ENCODE measurements around the gene HTR6. TPM values are rescaled to one million over a fixed set of nuclear protein-coding genes. Genes with fewer than 3 reads are reported as not detected.
A peak's percentile ranks its signal among the peaks of the same experiment; 100 is the strongest.

The HTR6 gene
- total and polyA plus RNA-seq, 5 donors = not detected

- ATAC-seq (no peak), DNase-seq (no peak)
- Histone ChIP-seq H3K27me3 (ENCODE audit: control insufficient read depth, insufficient read depth) (no peaks in the 10 kb centered on the region), H3K4me3 (ENCODE audit: low read length) (no peak overlapping the region), H3K9me3 (ENCODE audit: control insufficient read depth, low read length) (no peaks in the 10 kb centered on the region), H3K4me1 (ENCODE audit: control insufficient read depth, insufficient read depth, low read length) (peaks cover 6% of the 10 kb centered on the region), H3K27ac (ENCODE audit: low read length) (no peak overlapping the region)
- intact Hi-C loops (cut with DNase I) = no loop called here
- 94% methylated on average over 1 of the region's 1 CpG for WGBS
Observed at GRCh38 chr1:19687414-19687813, 22.7 kb downstream of the HTR6 start.

GRCh38 chr1:19688041-19688842 lies 23.6 kb downstream of the HTR6 start:
- peaks cover 6% of the 10 kb centered on the region for H3K4me1 ChIP-seq (ENCODE audit: control insufficient read depth, insufficient read depth, low read length)
- DNase-seq (peak in 2 of 3 donors; percentile 25 to 40), ATAC-seq (peak; percentile 59 to 62)
- WGBS = 70% methylated on average over 19 of the region's 19 CpGs
- peak overlapping the region; percentile 14 for H3K27ac ChIP-seq (ENCODE audit: low read length)
- H3K4me3 ChIP-seq (ENCODE audit: low read length) = no peak overlapping the region
- H3K9me3 ChIP-seq (ENCODE audit: control insufficient read depth, low read length) = no peaks in the 10 kb centered on the region
- H3K27me3 ChIP-seq (ENCODE audit: control insufficient read depth, insufficient read depth) = no peaks in the 10 kb centered on the region
- intact Hi-C loops (cut with DNase I) = no loop called here

- Histone ChIP-seq H3K27ac (ENCODE audit: low read length) (no peak overlapping the region), H3K27me3 (ENCODE audit: control insufficient read depth, insufficient read depth) (no peaks in the 10 kb centered on the region), H3K4me1 (ENCODE audit: control insufficient read depth, insufficient read depth, low read length) (peaks cover 6% of the 10 kb centered on the region), H3K4me3 (ENCODE audit: low read length) (no peak overlapping the region), H3K9me3 (ENCODE audit: control insufficient read depth, low read length) (no peaks in the 10 kb centered on the region)
- intact Hi-C loops (cut with DNase I) = no loop called here
- DNase-seq (no peak), ATAC-seq (no peak)
- WGBS = 53% methylated on average over 5 of the region's 5 CpGs
Observed at GRCh38 chr1:19689085-19689757, 24.5 kb downstream of the HTR6 start.

- Histone ChIP-seq H3K27me3 (ENCODE audit: control insufficient read depth, insufficient read depth) (no peaks in the 10 kb centered on the region), H3K9me3 (ENCODE audit: control insufficient read depth, low read length) (no peaks in the 10 kb centered on the region), H3K27ac (ENCODE audit: low read length) (no peak overlapping the region), H3K4me3 (ENCODE audit: low read length) (no peak overlapping the region), H3K4me1 (ENCODE audit: control insufficient read depth, insufficient read depth, low read length) (peaks cover 6% of the 10 kb centered on the region)
- 93% methylated on average over 3 of the region's 3 CpGs for WGBS
- intact Hi-C loops (cut with DNase I) = no loop called here
- ATAC-seq (no peak), DNase-seq (no peak)
Observed at GRCh38 chr1:19689856-19690255, 25.2 kb downstream of the HTR6 start.

GRCh38 chr1:19690342-19690741 lies 25.7 kb downstream of the HTR6 start:
- 87% methylated on average over 7 of the region's 7 CpGs for WGBS
- Histone ChIP-seq H3K9me3 (ENCODE audit: control insufficient read depth, low read length) (no peaks in the 10 kb centered on the region), H3K27ac (ENCODE audit: low read length) (no peak overlapping the region), H3K27me3 (ENCODE audit: control insufficient read depth, insufficient read depth) (no peaks in the 10 kb centered on the region), H3K4me1 (ENCODE audit: control insufficient read depth, insufficient read depth, low read length) (peaks cover 6% of the 10 kb centered on the region), H3K4me3 (ENCODE audit: low read length) (no peak overlapping the region)
- no peak for DNase-seq
- intact Hi-C loops (cut with DNase I) = no loop called here
- no peak for ATAC-seq

GRCh38 chr1:19694298-19694697 lies 29.6 kb downstream of the HTR6 start:
- DNase-seq (no peak), ATAC-seq (no peak)
- H3K27ac ChIP-seq (ENCODE audit: low read length) = no peak overlapping the region
- H3K4me3 ChIP-seq (ENCODE audit: low read length) = no peak overlapping the region
- no peaks in the 10 kb centered on the region for H3K4me1 ChIP-seq (ENCODE audit: control insufficient read depth, insufficient read depth, low read length)
- H3K9me3 ChIP-seq (ENCODE audit: control insufficient read depth, low read length) = no peaks in the 10 kb centered on the region
- no peaks in the 10 kb centered on the region for H3K27me3 ChIP-seq (ENCODE audit: control insufficient read depth, insufficient read depth)
- WGBS = 85% methylated on average over 14 of the region's 14 CpGs
- intact Hi-C loops (cut with DNase I) = no loop called here

- no peak for ATAC-seq
- Histone ChIP-seq H3K4me1 (ENCODE audit: control insufficient read depth, insufficient read depth, low read length) (no peaks in the 10 kb centered on the region), H3K27me3 (ENCODE audit: control insufficient read depth, insufficient read depth) (no peaks in the 10 kb centered on the region), H3K4me3 (ENCODE audit: low read length) (no peak overlapping the region), H3K27ac (ENCODE audit: low read length) (no peak overlapping the region), H3K9me3 (ENCODE audit: control insufficient read depth, low read length) (no peaks in the 10 kb centered on the region)
- WGBS = 92% methylated on average over 7 of the region's 7 CpGs
- DNase-seq = no peak
- intact Hi-C loops (cut with DNase I) = no loop called here
Observed at GRCh38 chr1:19695772-19696171, 31.1 kb downstream of the HTR6 start.

GRCh38 chr1:19696820-19697219 lies 32.1 kb downstream of the HTR6 start:
- H3K9me3 ChIP-seq (ENCODE audit: control insufficient read depth, low read length) = no peaks in the 10 kb centered on the region
- ATAC-seq (no peak), DNase-seq (no peak)
- H3K27me3 ChIP-seq (ENCODE audit: control insufficient read depth, insufficient read depth) = no peaks in the 10 kb centered on the region
- H3K27ac ChIP-seq (ENCODE audit: low read length) = no peak overlapping the region
- H3K4me1 ChIP-seq (ENCODE audit: control insufficient read depth, insufficient read depth, low read length) = no peaks in the 10 kb centered on the region
- H3K4me3 ChIP-seq (ENCODE audit: low read length) = no peak overlapping the region
- intact Hi-C loops (cut with DNase I) = no loop called here
- 94% methylated on average over 8 of the region's 8 CpGs for WGBS

GRCh38 chr1:19698181-19698580 lies 33.5 kb downstream of the HTR6 start:
- H3K4me3 ChIP-seq (ENCODE audit: low read length) = no peak overlapping the region
- H3K27me3 ChIP-seq (ENCODE audit: control insufficient read depth, insufficient read depth) = no peaks in the 10 kb centered on the region
- WGBS = 85% methylated on average over 4 of the region's 4 CpGs
- H3K9me3 ChIP-seq (ENCODE audit: control insufficient read depth, low read length) = no peaks in the 10 kb centered on the region
- no peak for DNase-seq
- no peak for ATAC-seq
- no peak overlapping the region for H3K27ac ChIP-seq (ENCODE audit: low read length)
- intact Hi-C loops (cut with DNase I) = no loop called here
- H3K4me1 ChIP-seq (ENCODE audit: control insufficient read depth, insufficient read depth, low read length) = no peaks in the 10 kb centered on the region

GRCh38 chr1:19700079-19700777 lies 35.6 kb downstream of the HTR6 start:
- DNase-seq (no peak), ATAC-seq (no peak)
- no peak overlapping the region for H3K4me3 ChIP-seq (ENCODE audit: low read length)
- H3K4me1 ChIP-seq (ENCODE audit: control insufficient read depth, insufficient read depth, low read length) = no peaks in the 10 kb centered on the region
- no peak overlapping the region for H3K27ac ChIP-seq (ENCODE audit: low read length)
- no peaks in the 10 kb centered on the region for H3K9me3 ChIP-seq (ENCODE audit: control insufficient read depth, low read length)
- intact Hi-C loops (cut with DNase I) = loop anchor here in 2 of 4 donors (5.0 kb wide), 1 partner anchor 38 kb away; the partner anchor contains the start of gene HTR6 (in 2 of the 2)
- H3K27me3 ChIP-seq (ENCODE audit: control insufficient read depth, insufficient read depth) = no peaks in the 10 kb centered on the region
- WGBS = 93% methylated on average over 14 of the region's 14 CpGs

- intact Hi-C loops (cut with DNase I) = loop anchor here in 2 of 4 donors (5.0 kb wide), 1 partner anchor 41 kb away; the partner anchor contains the start of gene HTR6 (in 2 of the 2)
- 95% methylated on average over 3 of the region's 3 CpGs for WGBS
- no peak for ATAC-seq
Observed at GRCh38 chr1:19703280-19703679, 38.6 kb downstream of the HTR6 start.

More at GRCh38 chr1:19703280-19703679, 38.6 kb downstream of the HTR6 start:
- Histone ChIP-seq H3K4me3 (ENCODE audit: low read length) (no peak overlapping the region), H3K9me3 (ENCODE audit: control insufficient read depth, low read length) (no peaks in the 10 kb centered on the region), H3K4me1 (ENCODE audit: control insufficient read depth, insufficient read depth, low read length) (no peaks in the 10 kb centered on the region), H3K27ac (ENCODE audit: low read length) (no peak overlapping the region), H3K27me3 (ENCODE audit: control insufficient read depth, insufficient read depth) (no peaks in the 10 kb centered on the region)
- no peak for DNase-seq

Data from right cardiac atrium (tissue), 5 donors.